MCF 10A (cell line): ENCODE data around the gene SAMD4A. TPM values are rescaled to one million over a fixed set of nuclear protein-coding genes. Genes with fewer than 3 reads are reported as not detected.

ENCODE experiments used
- BruUV-seq: library from RNA; stranded (reverse); fragments of 400-500 nt; replicated peaks from 2 replicates; lab custom pipeline; 2021; lab: Mats Ljungman, UMichigan
- CTCF ChIA-PET: fragments of 300-600 bp; sonication (Branson Sonifier 250); formaldehyde crosslinking; extraction: SDS; loops from one replicate; lab custom pipeline; 2021; ENCODE audit warnings: antibody characterized with exemption, inconsistent platforms; lab: Yijun Ruan, JAX
- POLR2A ChIA-PET: fragments of 300-600, 350-650 bp; sonication (Branson Sonifier 250); formaldehyde crosslinking; extraction: SDS; loops from one replicate; lab custom pipeline; 2020; ENCODE audit warnings: antibody characterized with exemption, inconsistent platforms; lab: Yijun Ruan, JAX
- DNase-seq: peaks from one replicate; pipeline ENCODE4 v3.0.0-alpha.2; 2018; ENCODE audit not compliant: unreplicated experiment
- H3K27ac Mint-ChIP-seq: one replicate; pipeline ENCODE4 v1.8.0; 2022; ENCODE audit warnings: mild to moderate bottlenecking, low read depth, mixed read lengths; ENCODE audit not compliant: unreplicated experiment
- H3K27me3 Mint-ChIP-seq: one replicate; pipeline ENCODE4 v1.8.0; 2022; ENCODE audit warnings: mixed read lengths; ENCODE audit not compliant: insufficient read depth, unreplicated experiment
- H3K36me3 Mint-ChIP-seq: one replicate; pipeline ENCODE4 v1.8.0; 2022; ENCODE audit warnings: mild to moderate bottlenecking, moderate library complexity, mixed read lengths; ENCODE audit not compliant: insufficient read depth, unreplicated experiment
- H3K4me1 Mint-ChIP-seq: one replicate; pipeline ENCODE4 v1.8.0; 2022; ENCODE audit warnings: mixed read lengths; ENCODE audit not compliant: insufficient read depth, unreplicated experiment
- H3K4me3 Mint-ChIP-seq: one replicate; pipeline ENCODE4 v1.8.0; 2022; ENCODE audit warnings: mild to moderate bottlenecking, moderate library complexity, mixed read lengths; ENCODE audit not compliant: unreplicated experiment
- H3K9me3 Mint-ChIP-seq: one replicate; pipeline ENCODE4 v1.8.0; 2022; ENCODE audit warnings: mixed read lengths; ENCODE audit not compliant: unreplicated experiment
- CTCF ChIP-seq: fragments of 200-600 bp; IDR thresholded peaks from one replicate; pipeline ENCODE4 v1.8.0; 2022; ENCODE audit warnings: antibody characterized with exemption, mild to moderate bottlenecking; ENCODE audit not compliant: unreplicated experiment
- intact Hi-C: fragments of 100-400 bp; cut with micrococcal nuclease; formaldehyde crosslinking; loops from 2 replicates; pipeline ENCODE4 v1.14.1; 2022
- total RNA-seq: library from RNA; stranded (reverse); gene quantifications from 2 replicates; pipeline ENCODE4 v1.2.3, GENCODE V29; 2022

Gene SAMD4A
- total RNA-seq, 1 experiment from 2014 or later = 63.5 TPM

DNA sequence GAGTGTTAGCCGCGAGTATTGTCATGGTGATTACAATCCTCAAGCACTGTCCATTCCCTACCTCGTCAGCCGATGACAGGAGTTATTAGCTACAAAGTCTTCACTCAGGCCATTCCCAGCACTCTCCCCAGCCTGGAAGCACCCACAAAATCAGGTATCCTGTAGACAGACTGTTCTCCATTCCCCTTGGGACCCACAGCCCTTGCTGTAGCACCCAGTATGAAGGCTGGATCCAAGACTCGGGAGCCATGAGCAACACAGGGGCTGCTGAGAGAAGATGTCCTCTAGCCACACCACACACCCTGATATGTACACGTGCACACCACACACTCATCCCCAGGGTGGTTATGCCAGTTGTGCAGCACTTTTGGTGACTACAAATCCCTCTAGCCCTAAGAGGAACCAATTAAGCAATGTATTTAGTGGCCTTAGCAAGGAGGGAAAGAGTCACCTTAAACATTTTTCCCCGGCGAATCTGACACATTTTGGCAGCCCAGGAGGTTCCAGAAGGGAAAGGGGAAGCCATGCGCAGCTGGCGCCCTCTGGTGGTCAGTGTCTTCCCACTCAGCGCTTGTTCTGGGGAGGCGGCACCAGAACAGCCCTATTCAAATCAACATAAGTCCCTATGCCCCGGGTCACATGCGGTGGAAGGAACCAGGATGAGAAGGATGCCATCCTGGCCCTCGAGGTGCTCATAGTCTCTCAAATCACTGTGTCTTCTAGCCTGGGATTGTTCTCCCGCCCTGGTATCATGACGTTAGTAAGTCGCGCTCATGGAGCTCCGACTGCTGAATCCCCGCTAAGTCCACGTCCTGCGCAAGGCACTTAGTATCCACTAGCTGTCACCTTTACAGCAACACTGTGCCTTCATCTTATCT lies 238.8 kb downstream of the SAMD4A start:
- Mint-ChIP-seq H3K36me3 (no peaks in the 10 kb centered on the region), H3K4me1 (peaks cover 12% of the 10 kb centered on the region), H3K9me3 (no peaks in the 10 kb centered on the region), H3K27me3 (peaks cover under 1% of the 10 kb centered on the region), H3K4me3 (no peak overlapping the region), H3K27ac (no peak overlapping the region)
- ChIA-PET POLR2A (interaction anchor here (0.8 to 1.3 kb wide), 2 partner anchors 32 to 242 kb away, joined by 3 to 4 read pairs; no protein-coding TSS in a partner anchor), CTCF (interaction anchor here (0.6 to 4.0 kb wide), 30 partner anchors 8 to 1409 kb away, joined by 3 to 32 read pairs (median 4); no protein-coding TSS in a partner anchor)
- TF ChIP-seq CTCF = peak; percentile 91
- DNase-seq = peak; percentile 86
- BruUV-seq = no TSS peak
- intact Hi-C loops = loop anchor here (1.0 to 5.0 kb wide), 5 partner anchors 33 to 438 kb away; partner anchors contain the start of gene CGRRF1

DNA sequence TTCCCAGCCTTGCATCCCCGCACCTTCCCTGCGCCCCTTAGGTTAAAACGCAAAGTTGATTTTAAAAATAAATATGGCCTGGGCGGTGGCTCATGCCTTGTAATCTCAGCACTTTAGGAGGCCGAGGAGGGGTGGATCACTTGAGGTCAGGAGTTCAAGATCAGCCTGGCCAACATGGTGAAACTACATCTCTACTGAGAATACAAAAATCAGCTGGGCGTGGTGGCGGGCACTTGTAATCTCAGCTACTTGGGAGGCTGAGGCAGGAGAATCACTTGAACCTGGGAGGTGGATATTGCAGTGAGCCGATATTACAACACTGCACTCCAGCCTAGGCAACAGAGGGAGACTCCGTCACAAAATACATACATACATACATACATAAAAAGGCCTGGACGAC lies 239.7 kb downstream of the SAMD4A start:
- POLR2A ChIA-PET = interaction anchor here (0.7 to 0.8 kb wide), 2 partner anchors 93 to 243 kb away, joined by 3 to 4 read pairs; no protein-coding TSS in a partner anchor
- CTCF ChIA-PET = interaction anchor here (0.6 to 4.0 kb wide), 19 partner anchors 7 to 1522 kb away, joined by 3 to 32 read pairs (median 4); no protein-coding TSS in a partner anchor
- H3K4me1 Mint-ChIP-seq = peaks cover 12% of the 10 kb centered on the region
- DNase-seq = no peak
- no peaks in the 10 kb centered on the region for H3K9me3 Mint-ChIP-seq
- TF ChIP-seq CTCF = no peak
- no TSS peak for BruUV-seq
- H3K4me3 Mint-ChIP-seq = no peak overlapping the region
- no peaks in the 10 kb centered on the region for H3K36me3 Mint-ChIP-seq
- intact Hi-C loops = loop anchor here (5.0 kb wide), 3 partner anchors 34 to 439 kb away; partner anchors contain the start of gene CGRRF1
- no peak overlapping the region for H3K27ac Mint-ChIP-seq
- H3K27me3 Mint-ChIP-seq = peaks cover 9% of the 10 kb centered on the region

- no peak for DNase-seq
- CTCF ChIA-PET = interaction anchor here (0.6 to 4.0 kb wide), 13 partner anchors 10 to 1521 kb away, joined by 3 to 32 read pairs (median 3); partner anchors contain the start of gene SAMD4A
These were observed 240.5 kb downstream of the SAMD4A start for GRCh38 chr14:54807428-54807827.

More at GRCh38 chr14:54807428-54807827, 240.5 kb downstream of the SAMD4A start:
- intact Hi-C loops = loop anchor here (5.0 kb wide), 3 partner anchors 35 to 440 kb away; partner anchors contain the start of gene CGRRF1
- Mint-ChIP-seq H3K4me1 (peaks cover 12% of the 10 kb centered on the region), H3K9me3 (no peaks in the 10 kb centered on the region), H3K36me3 (no peaks in the 10 kb centered on the region), H3K27ac (no peak overlapping the region), H3K4me3 (no peak overlapping the region), H3K27me3 (peaks cover 13% of the 10 kb centered on the region)
- POLR2A ChIA-PET = interaction anchor here (0.6 to 0.7 kb wide), 3 partner anchors 42 to 94 kb away, joined by 3 to 5 read pairs (median 4); no protein-coding TSS in a partner anchor
- no TSS peak for BruUV-seq
- no peak for TF ChIP-seq CTCF
